ENCODE measurements around the gene ACR. TPM values are rescaled to one million over a fixed set of nuclear protein-coding genes. Genes with fewer than 3 reads are reported as not detected.

The ACR gene
- total and polyA plus RNA-seq, 2 experiments from 2014 or later: not detected

- H4K20me1 ChIP-seq (ENCODE audit: insufficient read depth): no peaks in the 10 kb centered on the region
- no peaks in the 10 kb centered on the region for H3K27me3 ChIP-seq (replicated peaks; ENCODE audit: insufficient read depth)
- H3K4me3 ChIP-seq: no peak overlapping the region
- no peaks in the 10 kb centered on the region for H3K36me3 ChIP-seq (ENCODE audit: low read depth)
- no peak overlapping the region for H3K9ac ChIP-seq
- no peak overlapping the region for H2AFZ ChIP-seq
- no peaks in the 10 kb centered on the region for H3K9me2 ChIP-seq (ENCODE audit: insufficient read depth)
- no peaks in the 10 kb centered on the region for H3F3A ChIP-seq (ENCODE audit: insufficient read depth)
- DNase-seq: no peak
- no peaks in the 10 kb centered on the region for H3K9me3 ChIP-seq (ENCODE audit: low read depth)
- 62 to 68% methylated on average over 14 to 23 of the region's 23 CpGs for WGBS, 2 experiments (ENCODE audit: low coverage in 1 of 2, low lambda C conversion rate in 2 of 2, missing lambda C conversion rate in 2 of 2)
- in situ Hi-C loops (cut with MboI): no loop called here
- no peaks in the 10 kb centered on the region for H3K79me2 ChIP-seq (ENCODE audit: insufficient read depth)
- no peak overlapping the region for H3K4me2 ChIP-seq (ENCODE audit: unreplicated experiment)
- TF ChIP-seq EZH2 (IDR thresholded peaks at IDR 0.05; ENCODE audit: insufficient read depth, poor library complexity, severe bottlenecking) (no peak), EZH2phosphoT487 (IDR thresholded peaks at IDR 0.05; ENCODE audit: insufficient read depth, low read depth) (no peak)
- H3K4me1 ChIP-seq (ENCODE audit: insufficient read depth): no peaks in the 10 kb centered on the region
- no peak overlapping the region for H3K27ac ChIP-seq
Observed at GRCh38 chr22:50705219-50705691, 32.7 kb upstream of the ACR start.

- H3K4me2 ChIP-seq (ENCODE audit: unreplicated experiment): no peak overlapping the region
- no peaks in the 10 kb centered on the region for H4K20me1 ChIP-seq (ENCODE audit: insufficient read depth)
- no peaks in the 10 kb centered on the region for H3K36me3 ChIP-seq (ENCODE audit: low read depth)
- H3K9ac ChIP-seq: no peak overlapping the region
- no peaks in the 10 kb centered on the region for H3F3A ChIP-seq (ENCODE audit: insufficient read depth)
- WGBS, 2 experiments (ENCODE audit: low coverage in 1 of 2, low lambda C conversion rate in 2 of 2, missing lambda C conversion rate in 2 of 2): 86 to 91% methylated on average over 23 to 27 of the region's 27 CpGs
- H3K27me3 ChIP-seq (replicated peaks; ENCODE audit: insufficient read depth): no peaks in the 10 kb centered on the region
- H3K4me3 ChIP-seq: no peak overlapping the region
- no peaks in the 10 kb centered on the region for H3K9me2 ChIP-seq (ENCODE audit: insufficient read depth)
- TF ChIP-seq EZH2phosphoT487 (IDR thresholded peaks at IDR 0.05; ENCODE audit: insufficient read depth, low read depth) (no peak), EZH2 (IDR thresholded peaks at IDR 0.05; ENCODE audit: insufficient read depth, poor library complexity, severe bottlenecking) (no peak)
- DNase-seq: no peak
- H2AFZ ChIP-seq: no peak overlapping the region
- no peak overlapping the region for H3K27ac ChIP-seq
- no peaks in the 10 kb centered on the region for H3K79me2 ChIP-seq (ENCODE audit: insufficient read depth)
- H3K9me3 ChIP-seq (ENCODE audit: low read depth): no peaks in the 10 kb centered on the region
- in situ Hi-C loops (cut with MboI): no loop called here
- H3K4me1 ChIP-seq (ENCODE audit: insufficient read depth): no peaks in the 10 kb centered on the region
Observed at GRCh38 chr22:50705851-50706351, 32.1 kb upstream of the ACR start.

GRCh38 chr22:50706481-50707125 lies 31.4 kb upstream of the ACR start:
- no peaks in the 10 kb centered on the region for H4K20me1 ChIP-seq (ENCODE audit: insufficient read depth)
- H3F3A ChIP-seq (ENCODE audit: insufficient read depth): no peaks in the 10 kb centered on the region
- H3K9me3 ChIP-seq (ENCODE audit: low read depth): no peaks in the 10 kb centered on the region
- H3K27me3 ChIP-seq (replicated peaks; ENCODE audit: insufficient read depth): no peaks in the 10 kb centered on the region
- in situ Hi-C loops (cut with MboI): no loop called here
- TF ChIP-seq EZH2 (IDR thresholded peaks at IDR 0.05; ENCODE audit: insufficient read depth, poor library complexity, severe bottlenecking) (no peak), EZH2phosphoT487 (IDR thresholded peaks at IDR 0.05; ENCODE audit: insufficient read depth, low read depth) (no peak)
- 96 to 100% methylated on average over 12 to 14 of the region's 14 CpGs for WGBS, 2 experiments (ENCODE audit: low coverage in 1 of 2, low lambda C conversion rate in 2 of 2, missing lambda C conversion rate in 2 of 2)
- no peaks in the 10 kb centered on the region for H3K79me2 ChIP-seq (ENCODE audit: insufficient read depth)
- no peak overlapping the region for H3K4me3 ChIP-seq
- DNase-seq: no peak
- no peak overlapping the region for H3K27ac ChIP-seq
- no peak overlapping the region for H3K4me2 ChIP-seq (ENCODE audit: unreplicated experiment)
- H3K4me1 ChIP-seq (ENCODE audit: insufficient read depth): no peaks in the 10 kb centered on the region
- H3K9me2 ChIP-seq (ENCODE audit: insufficient read depth): no peaks in the 10 kb centered on the region
- H3K9ac ChIP-seq: no peak overlapping the region
- no peaks in the 10 kb centered on the region for H3K36me3 ChIP-seq (ENCODE audit: low read depth)
- H2AFZ ChIP-seq: no peak overlapping the region

- no peak overlapping the region for H3K27ac ChIP-seq
- H3K9ac ChIP-seq: no peak overlapping the region
- no peak overlapping the region for H3K4me3 ChIP-seq
- H3K36me3 ChIP-seq (ENCODE audit: low read depth): no peaks in the 10 kb centered on the region
- H2AFZ ChIP-seq: no peak overlapping the region
- no peaks in the 10 kb centered on the region for H3F3A ChIP-seq (ENCODE audit: insufficient read depth)
- TF ChIP-seq EZH2 (IDR thresholded peaks at IDR 0.05; ENCODE audit: insufficient read depth, poor library complexity, severe bottlenecking) (no peak), EZH2phosphoT487 (IDR thresholded peaks at IDR 0.05; ENCODE audit: insufficient read depth, low read depth) (no peak)
- H3K9me2 ChIP-seq (ENCODE audit: insufficient read depth): no peaks in the 10 kb centered on the region
- H3K4me2 ChIP-seq (ENCODE audit: unreplicated experiment): no peak overlapping the region
- H3K79me2 ChIP-seq (ENCODE audit: insufficient read depth): no peaks in the 10 kb centered on the region
- no peaks in the 10 kb centered on the region for H3K4me1 ChIP-seq (ENCODE audit: insufficient read depth)
- 99% methylated on average over 3 of the region's 3 CpGs for WGBS, 2 experiments (ENCODE audit: low coverage in 1 of 2, low lambda C conversion rate in 2 of 2, missing lambda C conversion rate in 2 of 2)
- no peaks in the 10 kb centered on the region for H3K27me3 ChIP-seq (replicated peaks; ENCODE audit: insufficient read depth)
- in situ Hi-C loops (cut with MboI): no loop called here
- no peaks in the 10 kb centered on the region for H3K9me3 ChIP-seq (ENCODE audit: low read depth)
- DNase-seq: no peak
- H4K20me1 ChIP-seq (ENCODE audit: insufficient read depth): no peaks in the 10 kb centered on the region
Observed at GRCh38 chr22:50708474-50708873, 29.5 kb upstream of the ACR start.
